ENCODE results near the gene CUL9. TPM values are rescaled to one million over a fixed set of nuclear protein-coding genes. Genes with fewer than 3 reads are reported as not detected.

CUL9 gene
- total and polyA plus RNA-seq, 2 donors from 2014 or later: 34.7 to 47.3 TPM

DNA sequence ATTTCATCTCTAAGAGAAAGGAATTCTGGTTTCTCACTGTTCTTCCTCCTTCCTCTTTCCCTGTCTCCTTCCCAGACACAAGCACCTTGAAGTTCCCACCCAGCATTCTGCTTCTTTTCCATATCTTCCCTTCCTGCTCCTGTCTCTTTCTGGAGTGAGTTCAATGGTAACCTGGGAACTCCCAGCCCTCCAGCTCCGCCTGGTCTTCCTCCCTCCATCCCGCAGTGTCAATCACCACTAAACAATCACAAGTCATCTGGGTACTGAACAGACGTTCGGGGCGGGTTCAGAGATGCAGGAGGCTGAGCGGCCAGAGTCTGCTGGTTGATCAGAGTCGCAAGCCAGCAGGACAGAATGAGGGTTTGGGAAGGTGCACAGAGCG is 69.0 kb downstream of the CUL9 start:
- intact Hi-C loops (cut with DNase I): no loop called here
- TF ChIP-seq, protein P1, sequence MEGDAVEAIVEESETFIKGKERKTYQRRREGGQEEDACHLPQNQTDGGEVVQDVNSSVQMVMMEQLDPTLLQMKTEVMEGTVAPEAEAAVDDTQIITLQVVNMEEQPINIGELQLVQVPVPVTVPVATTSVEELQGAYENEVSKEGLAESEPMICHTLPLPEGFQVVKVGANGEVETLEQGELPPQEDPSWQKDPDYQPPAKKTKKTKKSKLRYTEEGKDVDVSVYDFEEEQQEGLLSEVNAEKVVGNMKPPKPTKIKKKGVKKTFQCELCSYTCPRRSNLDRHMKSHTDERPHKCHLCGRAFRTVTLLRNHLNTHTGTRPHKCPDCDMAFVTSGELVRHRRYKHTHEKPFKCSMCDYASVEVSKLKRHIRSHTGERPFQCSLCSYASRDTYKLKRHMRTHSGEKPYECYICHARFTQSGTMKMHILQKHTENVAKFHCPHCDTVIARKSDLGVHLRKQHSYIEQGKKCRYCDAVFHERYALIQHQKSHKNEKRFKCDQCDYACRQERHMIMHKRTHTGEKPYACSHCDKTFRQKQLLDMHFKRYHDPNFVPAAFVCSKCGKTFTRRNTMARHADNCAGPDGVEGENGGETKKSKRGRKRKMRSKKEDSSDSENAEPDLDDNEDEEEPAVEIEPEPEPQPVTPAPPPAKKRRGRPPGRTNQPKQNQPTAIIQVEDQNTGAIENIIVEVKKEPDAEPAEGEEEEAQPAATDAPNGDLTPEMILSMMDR (IDR thresholded peaks at IDR 0.05; ENCODE audit: borderline replicate concordance, extremely low read depth, insufficient read depth): no peak
- no peak overlapping the region for H3K27ac ChIP-seq (ENCODE audit: low read depth in 2 of 2, low read length in 2 of 2)
- H3K9ac ChIP-seq (ENCODE audit: low read length in 3 of 3): no peak overlapping the region
- H3K4me3 ChIP-seq (ENCODE audit: low read length in 3 of 3): no peak overlapping the region
- FAIRE-seq (no peak), DNase-seq (no peak)
- H3K9me3 ChIP-seq (ENCODE audit: control insufficient read depth in 2 of 3, insufficient read depth in 1 of 3, low read length in 3 of 3): no peaks in the 10 kb centered on the region
- no peaks in the 10 kb centered on the region for H3K36me3 ChIP-seq (ENCODE audit: control insufficient read depth in 2 of 3, insufficient read depth in 3 of 3, low read length in 3 of 3)
- H3K4me1 ChIP-seq (ENCODE audit: control insufficient read depth in 2 of 3, insufficient read depth in 2 of 3, low read depth in 1 of 3, low read length in 3 of 3): peaks cover 0 to 7% (median 5%) of the 10 kb centered on the region in 3 donors
- H3K27me3 ChIP-seq (ENCODE audit: control insufficient read depth, insufficient read depth, low read length): no peaks in the 10 kb centered on the region

DNA sequence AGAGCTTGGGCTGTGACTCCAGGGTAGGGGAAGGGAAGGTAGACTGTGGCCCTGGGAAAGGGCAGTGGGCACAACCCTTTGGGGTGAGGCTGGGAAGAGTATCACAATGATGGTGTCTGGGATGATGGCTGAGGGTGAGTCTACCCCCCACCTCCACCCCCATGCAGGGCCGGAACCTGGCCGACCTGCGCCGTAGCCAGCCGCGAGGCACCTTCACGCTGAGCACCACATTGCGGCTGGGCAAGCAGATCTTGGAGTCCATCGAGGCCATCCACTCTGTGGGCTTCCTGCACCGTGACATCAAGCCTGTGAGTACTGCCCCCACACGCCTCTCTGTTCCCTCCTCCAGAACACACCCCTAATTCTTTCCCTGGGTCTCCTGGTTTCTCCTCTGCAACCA is 71.4 kb downstream of the CUL9 start:
- Histone ChIP-seq H3K4me1 (ENCODE audit: control insufficient read depth in 2 of 3, insufficient read depth in 2 of 3, low read depth in 1 of 3, low read length in 3 of 3) (no peaks in the 10 kb centered on the region), H3K27me3 (ENCODE audit: control insufficient read depth, insufficient read depth, low read length) (no peaks in the 10 kb centered on the region), H3K27ac (ENCODE audit: low read depth in 2 of 2, low read length in 2 of 2) (no peak overlapping the region), H3K36me3 (ENCODE audit: control insufficient read depth in 2 of 3, insufficient read depth in 3 of 3, low read length in 3 of 3) (no peaks in the 10 kb centered on the region), H3K9me3 (ENCODE audit: control insufficient read depth in 2 of 3, insufficient read depth in 1 of 3, low read length in 3 of 3) (no peaks in the 10 kb centered on the region), H3K4me3 (ENCODE audit: low read length in 3 of 3) (no peak overlapping the region), H3K9ac (ENCODE audit: low read length in 3 of 3) (no peak overlapping the region)
- FAIRE-seq: no peak
- DNase-seq: no peak
- intact Hi-C loops (cut with DNase I): no loop called here
- TF ChIP-seq, protein P1 (IDR thresholded peaks at IDR 0.05; ENCODE audit: borderline replicate concordance, extremely low read depth, insufficient read depth): no peak

DNA sequence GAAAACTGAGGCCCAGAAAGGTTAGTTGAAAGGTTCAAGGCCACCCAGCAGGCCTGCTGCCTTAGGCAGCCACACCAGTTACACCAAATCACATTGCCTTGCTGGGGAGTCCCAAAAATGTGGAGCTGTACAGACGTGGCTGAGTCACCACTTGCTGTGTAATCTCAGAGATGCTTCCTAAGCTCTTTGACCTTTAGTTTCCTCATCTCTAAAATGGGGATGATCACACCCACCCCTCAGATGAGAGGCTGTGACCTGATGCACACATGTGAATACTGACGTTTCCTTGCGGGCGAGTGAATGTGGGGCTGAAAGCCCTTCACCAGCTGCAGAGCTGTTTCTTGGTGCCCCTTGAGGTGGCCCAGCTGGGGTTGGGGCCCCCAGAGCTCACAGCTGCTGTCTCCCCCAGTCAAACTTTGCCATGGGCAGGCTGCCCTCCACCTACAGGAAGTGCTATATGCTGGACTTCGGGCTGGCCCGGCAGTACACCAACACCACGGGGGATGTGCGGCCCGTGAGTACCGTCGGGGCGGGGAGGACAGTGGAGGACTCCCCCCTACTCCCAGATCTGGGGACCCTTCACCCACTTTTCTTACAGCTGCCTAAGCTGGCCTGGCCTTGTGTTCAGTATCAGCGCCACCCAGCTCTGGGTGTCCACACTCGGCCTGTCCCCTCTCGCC is 72.3 kb downstream of the CUL9 start:
- intact Hi-C loops (cut with DNase I): no loop called here
- FAIRE-seq: no peak
- H3K36me3 ChIP-seq (ENCODE audit: control insufficient read depth in 2 of 3, insufficient read depth in 3 of 3, low read length in 3 of 3): no peaks in the 10 kb centered on the region
- no peaks in the 10 kb centered on the region for H3K4me1 ChIP-seq (ENCODE audit: control insufficient read depth in 2 of 3, insufficient read depth in 2 of 3, low read depth in 1 of 3, low read length in 3 of 3)
- H3K27ac ChIP-seq (ENCODE audit: low read depth in 2 of 2, low read length in 2 of 2): no peak overlapping the region
- H3K9ac ChIP-seq (ENCODE audit: low read length in 3 of 3): no peak overlapping the region
- H3K9me3 ChIP-seq (ENCODE audit: control insufficient read depth in 2 of 3, insufficient read depth in 1 of 3, low read length in 3 of 3): no peaks in the 10 kb centered on the region
- H3K4me3 ChIP-seq (ENCODE audit: low read length in 3 of 3): no peak overlapping the region
- H3K27me3 ChIP-seq (ENCODE audit: control insufficient read depth, insufficient read depth, low read length): no peaks in the 10 kb centered on the region
- TF ChIP-seq, protein P1 (IDR thresholded peaks at IDR 0.05; ENCODE audit: borderline replicate concordance, extremely low read depth, insufficient read depth): no peak
- no peak for DNase-seq

DNA sequence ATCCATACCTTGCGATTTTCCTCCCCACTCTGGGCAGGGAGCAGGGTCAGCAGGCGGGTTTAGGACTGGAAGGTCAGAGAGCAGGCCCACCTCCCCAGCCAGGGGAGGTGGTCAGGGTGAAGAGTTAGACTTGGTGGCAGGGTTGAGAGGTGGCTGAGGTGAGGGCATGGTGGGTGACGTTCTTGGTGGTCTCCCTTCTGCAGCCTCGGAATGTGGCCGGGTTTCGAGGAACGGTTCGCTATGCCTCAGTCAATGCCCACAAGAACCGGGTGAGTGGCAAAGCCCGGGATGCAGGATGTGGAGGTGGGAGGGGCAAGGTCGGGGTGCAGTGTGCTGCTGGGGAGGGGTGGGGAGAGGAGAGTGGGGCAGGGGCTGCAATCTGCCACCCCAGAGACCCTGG is 72.8 kb downstream of the CUL9 start:
- H3K36me3 ChIP-seq (ENCODE audit: control insufficient read depth in 2 of 3, insufficient read depth in 3 of 3, low read length in 3 of 3): no peaks in the 10 kb centered on the region
- TF ChIP-seq, protein P1 (IDR thresholded peaks at IDR 0.05; ENCODE audit: borderline replicate concordance, extremely low read depth, insufficient read depth): no peak
- H3K27me3 ChIP-seq (ENCODE audit: control insufficient read depth, insufficient read depth, low read length): no peaks in the 10 kb centered on the region
- intact Hi-C loops (cut with DNase I): no loop called here
- no peak overlapping the region for H3K27ac ChIP-seq (ENCODE audit: low read depth in 2 of 2, low read length in 2 of 2)
- no peak overlapping the region for H3K4me3 ChIP-seq (ENCODE audit: low read length in 3 of 3)
- FAIRE-seq (no peak), DNase-seq (peak in 1 of 5 donors; percentile 39)
- no peaks in the 10 kb centered on the region for H3K4me1 ChIP-seq (ENCODE audit: control insufficient read depth in 2 of 3, insufficient read depth in 2 of 3, low read depth in 1 of 3, low read length in 3 of 3)
- no peaks in the 10 kb centered on the region for H3K9me3 ChIP-seq (ENCODE audit: control insufficient read depth in 2 of 3, insufficient read depth in 1 of 3, low read length in 3 of 3)
- H3K9ac ChIP-seq (ENCODE audit: low read length in 3 of 3): no peak overlapping the region

Data from kidney (tissue), 14 donors.